HG03558 (cell line): ENCODE data around the gene LPP.
"Not testable (repeated sequence)": the region's sequence is repeated elsewhere in the genome, so short reads cannot be mapped to it uniquely, and the experiment has no call there.

ENCODE experiments used
- ATAC-seq: cut with Tn5 transposase; IDR thresholded peaks from one replicate; pipeline ENCODE4 v1.9.1; 2021; ENCODE audit warnings: moderate number of reproducible peaks; ENCODE audit not compliant: unreplicated experiment; ENCODE audit errors: extremely low read depth

LPP gene

GRCh38 chr3:188154014-188154808, at the start of gene LPP:
LPP (plus strand) TSS chr3:188154157; CDS start chr3:188406121, 251,964 bp downstream.
- ATAC-seq: peak; percentile 47

- ATAC-seq: no peak
Observed at GRCh38 chr3:188106006-188106405, 48.0 kb upstream of the LPP start.

GRCh38 chr3:188106454-188106853, 47.5 kb upstream of the LPP start:
- ATAC-seq: no peak

- no peak for ATAC-seq
Observed at GRCh38 chr3:188106887-188107830, 46.8 kb upstream of the LPP start.

- no peak for ATAC-seq
Observed at GRCh38 chr3:188108703-188109412, 45.1 kb upstream of the LPP start.

GRCh38 chr3:188111002-188111584, 42.9 kb upstream of the LPP start:
- ATAC-seq: no peak

- no peak for ATAC-seq
Observed at GRCh38 chr3:188113756-188114155, 40.2 kb upstream of the LPP start.

GRCh38 chr3:188119846-188120245, 34.1 kb upstream of the LPP start:
- no peak for ATAC-seq

GRCh38 chr3:188122571-188123169, 31.3 kb upstream of the LPP start:
- ATAC-seq: no peak

- no peak for ATAC-seq
Observed at GRCh38 chr3:188123170-188123905, 30.6 kb upstream of the LPP start.

- ATAC-seq: no peak
Observed at GRCh38 chr3:188124184-188124583, 29.8 kb upstream of the LPP start.

GRCh38 chr3:188125076-188125475, 28.9 kb upstream of the LPP start:
- ATAC-seq: no peak

- ATAC-seq: no peak
Observed at GRCh38 chr3:188126276-188126675, 27.7 kb upstream of the LPP start.

GRCh38 chr3:188126934-188127333, 27.0 kb upstream of the LPP start:
- ATAC-seq: no peak

GRCh38 chr3:188128905-188129304, 25.1 kb upstream of the LPP start:
- ATAC-seq: no peak

GRCh38 chr3:188131023-188131422, 22.9 kb upstream of the LPP start:
- not testable (repeated sequence) for ATAC-seq

GRCh38 chr3:188133219-188133618, 20.7 kb upstream of the LPP start:
- ATAC-seq: no peak

- no peak for ATAC-seq
Observed at GRCh38 chr3:188133646-188134045, 20.3 kb upstream of the LPP start.

- no peak for ATAC-seq
Observed at GRCh38 chr3:188134079-188134478, 19.9 kb upstream of the LPP start.
